GM12878 (cell line): ENCODE measurements around the gene FBXO15. TPM values are rescaled to one million over a fixed set of nuclear protein-coding genes. Genes with fewer than 3 reads are reported as not detected.

Experiments used
- ATAC-seq: fragments of 200-7000 bp; cut with Tn5 transposase; 3 replicates; pipeline ENCODE4 v1.9.1; 2020; ENCODE audit warnings: mild to moderate bottlenecking, moderate library complexity
- BruUV-seq: library from RNA; stranded (reverse); fragments of 400-500 nt; replicated peaks from 2 replicates; lab custom pipeline; 2021; lab: Mats Ljungman, UMichigan
- CTCF ChIA-PET: fragments of 300-600 bp; sonication (Branson Sonifier 250); formaldehyde crosslinking; extraction: SDS; loops from one replicate; lab custom pipeline; 2021; ENCODE audit warnings: inconsistent platforms; lab: Yijun Ruan, JAX
- POLR2A ChIA-PET: fragments of 350-600 bp; formaldehyde crosslinking; extraction: SDS; loops from one replicate; lab custom pipeline; 2021; ENCODE audit warnings: inconsistent platforms; lab: Charles Lee
- RAD21 ChIA-PET: fragments of 300-600 bp; sonication (Branson Sonifier 250); formaldehyde crosslinking; loops from one replicate; lab custom pipeline; 2023; ENCODE audit warnings: antibody characterized with exemption; ENCODE audit not compliant: unreplicated experiment; lab: Charles Lee
- SMC1A ChIA-PET: fragments of 300-600 bp; sonication (Branson Sonifier 250); formaldehyde crosslinking; loops from one replicate; lab custom pipeline; 2023; ENCODE audit not compliant: unreplicated experiment, uncharacterized antibody; lab: Charles Lee
- DNase-seq: peaks from one replicate; pipeline ENCODE4 v3.0.0-alpha.2; 2011; ENCODE audit warnings: low read depth, low spot score
- FAIRE-seq: peaks from 3 replicates; lab custom pipeline; 2011; peaks lifted over from hg19 to GRCh38; lab: Jason Lieb, UNC
- H2AFZ ChIP-seq: 2 replicates; pipeline ENCODE4 v1.6.0; 2011; ENCODE audit warnings: low read depth, low read length, control low read depth; ENCODE audit not compliant: control insufficient read depth
- H3K27ac ChIP-seq: 2 replicates; pipeline ENCODE4 v1.5.1; 2011; ENCODE audit warnings: control low read depth; ENCODE audit not compliant: control insufficient read depth, insufficient read depth
- H3K27me3 ChIP-seq, 2 experiments: replicated peaks in 1 of 2; 2 replicates each; pipeline versions ENCODE4 v1.6.0 to v1.6.1; 2011; ENCODE audit warnings: low read length in 1 of 2; ENCODE audit not compliant: control insufficient read depth in 2 of 2, insufficient read depth in 2 of 2
- H3K36me3 ChIP-seq, 2 experiments: 2 replicates each; pipeline ENCODE4 v1.5.1; 2011; ENCODE audit warnings: low read length in 1 of 2; ENCODE audit not compliant: control insufficient read depth in 2 of 2, insufficient read depth in 2 of 2
- H3K4me1 ChIP-seq: 2 replicates; pipeline ENCODE4 v1.6.1; 2011; ENCODE audit warnings: mild to moderate bottlenecking, low read length, moderate library complexity, mixed read lengths; ENCODE audit not compliant: control insufficient read depth, insufficient read depth
- H3K4me2 ChIP-seq: 2 replicates; pipeline ENCODE4 v1.6.0; 2011; ENCODE audit warnings: control low read depth; ENCODE audit not compliant: control insufficient read depth, insufficient read depth
- H3K4me3 ChIP-seq: fragments of 200-600 bp; sonication (generic); 2 replicates; pipeline ENCODE4 v1.5.1; 2016
- H3K79me2 ChIP-seq: 2 replicates; pipeline ENCODE4 v1.6.0; 2011; ENCODE audit warnings: low read length; ENCODE audit not compliant: control insufficient read depth, insufficient read depth
- H3K9ac ChIP-seq: 2 replicates; pipeline ENCODE4 v1.8.0; 2011; ENCODE audit warnings: low read length, control low read depth, mixed read lengths; ENCODE audit not compliant: control insufficient read depth, insufficient read depth
- H3K9me3 ChIP-seq: replicated peaks from 3 replicates; pipeline ENCODE4 v1.5.1; 2011; ENCODE audit warnings: mild to moderate bottlenecking, low read length; ENCODE audit not compliant: control insufficient read depth, insufficient read depth
- H4K20me1 ChIP-seq: 2 replicates; pipeline ENCODE4 v1.6.0; 2011; ENCODE audit not compliant: control insufficient read depth, insufficient read depth
- BRCA1 ChIP-seq: IDR thresholded peaks from 2 replicates; pipeline ENCODE4 v1.6.1; 2011; ENCODE audit warnings: low read depth, low read length, improper control_type of control experiment
- CBFB ChIP-seq: IDR thresholded peaks from 2 replicates; pipeline ENCODE4 v1.6.1; 2016; ENCODE audit warnings: antibody characterized with exemption, low read depth
- CREM ChIP-seq: IDR thresholded peaks from 2 replicates; pipeline ENCODE4 v1.6.1; 2014; ENCODE audit warnings: antibody characterized with exemption, low read depth
- EP300 ChIP-seq, 2 experiments: fragments of 150-350 bp in 1 of 2; IDR thresholded peaks; 2 replicates each; pipeline ENCODE4 v1.6.1; 2011 to 2012; ENCODE audit warnings: low read depth in 2 of 2, low read length in 2 of 2, borderline replicate concordance in 1 of 2, improper control_type of control experiment in 1 of 2, inconsistent platforms in 1 of 2; ENCODE audit not compliant: control insufficient read depth in 1 of 2
- HDAC2 ChIP-seq: fragments of 200-600 bp; sonication (generic); IDR thresholded peaks from 2 replicates; pipeline ENCODE4 v1.6.1; 2017
- MEF2B ChIP-seq: fragments of 450-650 bp; IDR thresholded peaks from 2 replicates; pipeline ENCODE4 v1.6.1; 2018; ENCODE audit warnings: mild to moderate bottlenecking, moderate library complexity; ENCODE audit not compliant: partially characterized antibody, poor library complexity, severe bottlenecking
- RAD21 ChIP-seq: IDR thresholded peaks from 2 replicates; pipeline ENCODE4 v1.6.1; 2011; ENCODE audit warnings: mild to moderate bottlenecking, low read depth, low read length, moderate library complexity; ENCODE audit not compliant: insufficient read depth
- SMAD5 ChIP-seq: IDR thresholded peaks from 2 replicates; pipeline ENCODE4 v1.6.1; 2016; ENCODE audit warnings: antibody characterized with exemption, low read depth
- TAF1 ChIP-seq: IDR thresholded peaks from 2 replicates; pipeline ENCODE4 v1.6.1; 2011; ENCODE audit warnings: mild to moderate bottlenecking, low read depth, low read length, borderline replicate concordance
- USF1 ChIP-seq: IDR thresholded peaks from 2 replicates; pipeline ENCODE4 v1.6.1; 2011; ENCODE audit warnings: borderline replicate concordance, low read depth, mild to moderate bottlenecking, moderate library complexity, mixed read lengths, low read length; ENCODE audit not compliant: insufficient read depth; ENCODE audit errors: extremely low read length
- YY1 ChIP-seq: IDR thresholded peaks from 2 replicates; pipeline ENCODE4 v1.6.1; 2011; ENCODE audit warnings: low read depth, mild to moderate bottlenecking, low read length
- ZNF207 ChIP-seq: fragments of 450-650 bp; IDR thresholded peaks from 2 replicates; pipeline ENCODE4 v1.6.1; 2014; ENCODE audit warnings: antibody characterized with exemption, mild to moderate bottlenecking, borderline replicate concordance
- WGBS: methylation state at CpG from one replicate; pipeline ENCODE4 v1.1.6; 2016; ENCODE audit warnings: low lambda C conversion rate; ENCODE audit not compliant: insufficient replicate concordance, insufficient coverage; ENCODE audit errors: missing lambda C conversion rate; 5-methylcytosine and 5-hydroxymethylcytosine counted together
- in situ Hi-C: fragments of 300-500 bp; cut with MboI; formaldehyde crosslinking; loops from 9 replicates; pipeline ENCODE4 v1.14.3; 2018; ENCODE audit warnings: mixed read lengths
- intact Hi-C: fragments of 100-400 bp; cut with micrococcal nuclease; formaldehyde crosslinking; loops from one replicate; pipeline ENCODE4 v1.14.2; 2022; ENCODE audit not compliant: unreplicated experiment
- polyA plus RNA-seq, 11 experiments: library from polyadenylated mRNA; depleted of rRNA in 4 of 11; unstranded in 6 of 11; stranded (reverse) in 5 of 11; fragments of >200 nt; fragmentation: Nextera tagmentation in 4 of 11; fragmentation: Illumina TruSeq in 1 of 11; extraction: Ambion mirVana in 4 of 11; extraction: Trizol in 1 of 11; gene quantifications; 1 replicate in 1 of 11; 2 replicates in 10 of 11; pipeline versions ENCODE4 v1.2.1 to v1.2.3, GENCODE V29; 2011 to 2016; ENCODE audit warnings: inconsistent platforms in 2 of 11, missing spikeins in 2 of 11, low read depth in 1 of 11
- total RNA-seq, 4 experiments: library from RNA; depleted of rRNA in 3 of 4; stranded (reverse); fragments of >200 nt in 3 of 4; fragmentation: Illumina TruSeq in 1 of 4; extraction: Trizol in 1 of 4; gene quantifications; 2 replicates each; pipeline versions ENCODE4 v1.2.1 to v1.2.3, GENCODE V29; 2013 to 2021
- TF ChIP-seq, protein P1 (sequence below): fragments of 450-650 bp; formaldehyde crosslinking; IDR thresholded peaks from 2 replicates; pipeline ENCODE4 v1.5.0; 2022; ENCODE audit warnings: mild to moderate bottlenecking, missing genetic modification characterization
- TF ChIP-seq, protein P2 (sequence below): IDR thresholded peaks from 2 replicates; pipeline ENCODE4 v1.6.1; 2011; ENCODE audit warnings: low read depth, low read length, improper control_type of control experiment, borderline replicate concordance
- TF ChIP-seq, protein P3 (sequence below): IDR thresholded peaks from 2 replicates; pipeline ENCODE4 v1.6.1; 2012; ENCODE audit warnings: low read depth, low read length, improper control_type of control experiment

Gene FBXO15
- total and polyA plus RNA-seq, 10 of the 15 experiments (the other 5 are each of a cell fraction or from before 2014, with no cell fraction given) = 0.06 to 0.90 (median 0.22) TPM; not detected in 3

GRCh38 chr18:74083557-74083952, 64.1 kb downstream of the FBXO15 start:
- ChIA-PET POLR2A (no interaction called here), RAD21 (no interaction called here)
- H3K4me3 ChIP-seq = no peak overlapping the region

More at GRCh38 chr18:74083557-74083952, 64.1 kb downstream of the FBXO15 start:
- H3K4me1 ChIP-seq = no peaks in the 10 kb centered on the region
- no TSS peak for BruUV-seq
- no peaks in the 10 kb centered on the region; a peak in 1 of 4 replicates for H3K27me3 ChIP-seq
- TF ChIP-seq MEF2B (no peak), CBFB (no peak), EP300 (IDR thresholded peaks at IDR 0.05; ENCODE audit: borderline replicate concordance in 1 of 2, control insufficient read depth in 1 of 2, low read depth in 2 of 2, low read length in 2 of 2) (no peak), TAF1 (no peak), RAD21 (no peak), USF1 (no peak), SMAD5 (no peak), CREM (no peak), BRCA1 (no peak), ZNF207 (no peak), YY1 (no peak), HDAC2 (no peak)
- TF ChIP-seq, protein P1, sequence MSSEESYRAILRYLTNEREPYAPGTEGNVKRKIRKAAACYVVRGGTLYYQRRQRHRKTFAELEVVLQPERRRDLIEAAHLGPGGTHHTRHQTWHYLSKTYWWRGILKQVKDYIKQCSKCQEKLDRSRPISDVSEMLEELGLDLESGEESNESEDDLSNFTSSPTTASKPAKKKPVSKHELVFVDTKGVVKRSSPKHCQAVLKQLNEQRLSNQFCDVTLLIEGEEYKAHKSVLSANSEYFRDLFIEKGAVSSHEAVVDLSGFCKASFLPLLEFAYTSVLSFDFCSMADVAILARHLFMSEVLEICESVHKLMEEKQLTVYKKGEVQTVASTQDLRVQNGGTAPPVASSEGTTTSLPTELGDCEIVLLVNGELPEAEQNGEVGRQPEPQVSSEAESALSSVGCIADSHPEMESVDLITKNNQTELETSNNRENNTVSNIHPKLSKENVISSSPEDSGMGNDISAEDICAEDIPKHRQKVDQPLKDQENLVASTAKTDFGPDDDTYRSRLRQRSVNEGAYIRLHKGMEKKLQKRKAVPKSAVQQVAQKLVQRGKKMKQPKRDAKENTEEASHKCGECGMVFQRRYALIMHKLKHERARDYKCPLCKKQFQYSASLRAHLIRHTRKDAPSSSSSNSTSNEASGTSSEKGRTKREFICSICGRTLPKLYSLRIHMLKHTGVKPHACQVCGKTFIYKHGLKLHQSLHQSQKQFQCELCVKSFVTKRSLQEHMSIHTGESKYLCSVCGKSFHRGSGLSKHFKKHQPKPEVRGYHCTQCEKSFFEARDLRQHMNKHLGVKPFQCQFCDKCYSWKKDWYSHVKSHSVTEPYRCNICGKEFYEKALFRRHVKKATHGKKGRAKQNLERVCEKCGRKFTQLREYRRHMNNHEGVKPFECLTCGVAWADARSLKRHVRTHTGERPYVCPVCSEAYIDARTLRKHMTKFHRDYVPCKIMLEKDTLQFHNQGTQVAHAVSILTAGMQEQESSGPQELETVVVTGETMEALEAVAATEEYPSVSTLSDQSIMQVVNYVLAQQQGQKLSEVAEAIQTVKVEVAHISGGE (CRISPR knock-in tag) = no peak
- TF ChIP-seq, protein P2, sequence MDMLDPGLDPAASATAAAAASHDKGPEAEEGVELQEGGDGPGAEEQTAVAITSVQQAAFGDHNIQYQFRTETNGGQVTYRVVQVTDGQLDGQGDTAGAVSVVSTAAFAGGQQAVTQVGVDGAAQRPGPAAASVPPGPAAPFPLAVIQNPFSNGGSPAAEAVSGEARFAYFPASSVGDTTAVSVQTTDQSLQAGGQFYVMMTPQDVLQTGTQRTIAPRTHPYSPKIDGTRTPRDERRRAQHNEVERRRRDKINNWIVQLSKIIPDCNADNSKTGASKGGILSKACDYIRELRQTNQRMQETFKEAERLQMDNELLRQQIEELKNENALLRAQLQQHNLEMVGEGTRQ = no peak
- TF ChIP-seq, protein P3, sequence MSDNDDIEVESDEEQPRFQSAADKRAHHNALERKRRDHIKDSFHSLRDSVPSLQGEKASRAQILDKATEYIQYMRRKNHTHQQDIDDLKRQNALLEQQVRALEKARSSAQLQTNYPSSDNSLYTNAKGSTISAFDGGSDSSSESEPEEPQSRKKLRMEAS = no peak
- TF ChIP-seq, all 136 proteins: peak for 0
- Histone ChIP-seq H4K20me1 (no peaks in the 10 kb centered on the region), H3K4me2 (no peak overlapping the region), H3K9ac (no peak overlapping the region), H3K9me3 (no peaks in the 10 kb centered on the region), H3K79me2 (no peaks in the 10 kb centered on the region), H2AFZ (no peak overlapping the region), H3K27ac (no peak overlapping the region), H3K36me3 (no peaks in the 10 kb centered on the region)
- DNase-seq (no peak), ATAC-seq (no peak), FAIRE-seq (no peak)
- CTCF ChIA-PET = interaction anchor here (0.9 to 1.4 kb wide), 2 partner anchors 11 to 258 kb away, joined by 3 to 4 read pairs; no protein-coding TSS in a partner anchor
- intact Hi-C loops (no loop called here), in situ Hi-C loops (no loop called here)
- WGBS = 43% methylated on average over 3 of the region's 3 CpGs
- SMC1A ChIA-PET = no interaction called here
